ENCODE measurements around the gene GGN. TPM values are rescaled to one million over a fixed set of nuclear protein-coding genes. Genes with fewer than 3 reads are reported as not detected.
"Not testable (repeated sequence)": the region's sequence is repeated elsewhere in the genome, so short reads cannot be mapped to it uniquely, and the experiment has no call there.

The GGN gene
- total RNA-seq, 1 donor from 2014 or later: 0.59 TPM

DNA sequence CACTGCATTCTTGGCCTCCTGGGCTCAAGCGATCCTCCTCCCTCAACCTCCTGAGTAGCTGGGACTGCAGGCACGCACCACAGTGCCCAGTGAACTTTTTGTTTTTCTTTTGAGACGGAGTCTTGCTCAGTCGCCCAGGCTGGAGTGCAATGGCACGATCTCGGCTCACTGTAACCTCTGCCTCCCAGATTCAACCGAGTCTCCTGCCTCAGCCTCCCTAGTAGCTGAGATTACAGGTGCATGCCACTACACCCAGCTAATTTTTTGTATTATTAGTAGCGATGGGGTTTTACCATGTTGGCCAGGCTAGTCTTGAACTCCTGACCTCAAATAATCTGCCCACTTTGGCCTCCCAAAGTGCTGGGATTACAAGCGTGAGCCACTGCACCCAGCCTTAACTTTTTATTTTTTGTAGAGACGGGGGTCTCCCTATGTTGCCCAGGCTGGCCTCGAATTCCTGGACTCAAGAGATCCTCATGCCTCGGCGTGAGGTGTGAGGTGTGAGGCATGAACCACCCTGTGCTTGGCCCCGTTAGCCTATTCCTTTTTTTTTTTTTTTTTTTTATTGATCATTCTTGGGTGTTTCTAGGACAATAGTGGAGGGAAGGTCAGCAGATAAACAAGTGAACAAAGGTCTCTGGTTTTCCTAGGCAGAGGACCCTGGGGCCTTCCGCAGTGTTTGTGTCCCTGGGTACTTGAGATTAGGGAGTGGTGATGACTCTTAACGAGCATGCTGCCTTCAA, 24.7 kb downstream of the GGN start:
- not testable (repeated sequence) for DNase-seq (ENCODE audit: low read depth)

DNA sequence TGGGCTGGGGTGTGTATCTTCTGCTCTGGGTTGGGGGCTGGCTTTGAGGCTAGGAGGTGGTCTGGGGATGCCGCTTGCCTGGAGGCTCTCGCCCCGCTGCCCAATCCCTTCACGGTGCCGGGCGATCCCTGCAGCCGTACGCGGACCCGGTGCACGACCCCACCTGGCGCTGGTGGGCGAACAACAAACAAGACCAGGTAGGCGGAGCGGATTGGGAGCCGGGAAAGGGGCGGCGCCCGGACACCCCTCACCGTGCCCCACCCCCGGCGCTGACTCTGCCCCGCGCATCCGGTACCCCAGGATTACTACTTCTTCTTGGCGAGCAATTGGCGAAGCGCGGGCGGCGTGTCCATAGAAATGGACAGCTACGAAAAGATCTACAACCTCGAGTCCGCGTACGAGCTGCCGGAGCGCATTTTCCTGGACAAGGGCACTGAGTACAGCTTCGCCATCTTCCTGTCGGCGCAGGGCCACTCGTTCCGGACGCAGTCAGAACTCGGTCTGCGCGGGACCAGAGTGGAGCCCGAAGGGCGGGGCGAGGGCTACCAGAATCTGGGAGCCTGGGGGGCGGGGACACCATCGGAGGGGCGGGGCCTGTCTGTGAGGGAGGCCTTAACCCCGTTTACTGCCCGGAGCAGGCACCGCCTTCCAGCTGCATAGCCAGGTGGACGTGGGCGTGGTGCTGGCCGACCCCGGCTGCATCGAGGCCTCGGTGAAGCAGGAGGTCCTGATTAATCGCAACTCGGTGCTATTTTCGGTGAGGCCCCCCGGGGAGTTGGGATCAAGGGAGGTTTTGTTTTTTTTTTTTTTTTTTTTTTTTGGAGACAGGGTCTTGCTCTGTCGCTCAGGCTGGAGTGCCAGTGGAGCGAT, 25.5 kb downstream of the GGN start:
- DNase-seq (ENCODE audit: low read depth): peak; percentile 55

DNA sequence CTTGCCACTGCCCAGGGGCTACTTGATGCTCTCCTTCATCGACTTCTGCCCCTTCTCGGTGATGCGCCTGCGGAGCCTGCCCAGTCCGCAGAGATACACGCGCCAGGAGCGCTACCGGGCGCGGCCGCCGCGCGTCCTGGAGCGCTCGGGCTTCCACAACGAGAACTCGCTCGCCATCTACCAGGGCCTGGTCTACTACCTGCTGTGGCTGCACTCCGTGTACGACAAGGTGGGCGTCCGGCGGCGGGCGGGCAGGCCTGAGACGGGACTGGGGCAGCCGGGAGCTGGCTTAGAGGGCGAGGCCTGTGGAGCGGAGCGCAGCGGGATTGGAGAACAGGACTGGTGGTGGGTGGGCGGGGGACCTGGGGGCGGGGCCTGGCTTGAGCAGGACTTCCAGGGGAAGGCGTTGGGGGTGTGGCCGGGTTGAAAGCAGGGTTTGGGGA, 26.2 kb downstream of the GGN start:
- DNase-seq (ENCODE audit: low read depth): peak; percentile 65

DNA sequence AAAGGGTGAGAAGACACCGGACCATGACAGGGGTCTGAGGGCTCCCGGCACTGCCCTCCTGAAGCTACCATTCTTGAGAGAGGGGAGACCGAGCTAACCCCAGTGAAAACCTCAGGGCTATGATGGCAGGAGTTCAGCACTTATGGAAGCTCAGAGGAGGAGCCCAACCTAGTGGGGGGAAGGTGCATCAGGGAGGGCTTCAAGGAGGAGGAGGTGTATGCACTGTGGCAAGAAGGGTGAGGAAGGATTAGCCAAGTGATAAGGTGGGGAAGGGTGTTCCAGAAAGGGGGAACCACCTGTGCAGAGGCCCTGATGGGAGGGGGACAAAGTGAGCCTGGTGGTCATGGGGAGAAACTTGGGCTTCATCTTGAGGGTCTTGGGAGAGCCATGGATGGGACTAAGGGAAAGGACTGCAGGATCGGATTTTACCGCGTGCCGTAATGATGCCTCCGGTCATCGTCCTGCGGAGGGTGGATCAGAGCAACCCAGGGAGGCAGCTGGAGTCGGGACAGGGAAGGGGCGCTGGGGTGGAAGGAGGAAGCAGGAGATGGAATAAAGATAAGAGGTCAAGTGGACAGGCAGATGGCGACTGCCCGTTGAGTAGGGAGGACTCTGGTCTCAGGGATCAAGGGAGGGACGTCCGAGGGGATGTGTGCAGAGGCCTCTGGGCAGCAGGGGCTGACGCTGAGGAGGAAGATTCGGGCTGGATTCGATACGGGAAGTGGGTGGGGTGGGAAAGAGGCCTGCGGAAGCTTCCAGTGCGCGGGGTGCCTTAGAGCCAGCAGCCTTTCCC, 26.8 kb downstream of the GGN start:
- no peak for DNase-seq (ENCODE audit: low read depth)

DNA sequence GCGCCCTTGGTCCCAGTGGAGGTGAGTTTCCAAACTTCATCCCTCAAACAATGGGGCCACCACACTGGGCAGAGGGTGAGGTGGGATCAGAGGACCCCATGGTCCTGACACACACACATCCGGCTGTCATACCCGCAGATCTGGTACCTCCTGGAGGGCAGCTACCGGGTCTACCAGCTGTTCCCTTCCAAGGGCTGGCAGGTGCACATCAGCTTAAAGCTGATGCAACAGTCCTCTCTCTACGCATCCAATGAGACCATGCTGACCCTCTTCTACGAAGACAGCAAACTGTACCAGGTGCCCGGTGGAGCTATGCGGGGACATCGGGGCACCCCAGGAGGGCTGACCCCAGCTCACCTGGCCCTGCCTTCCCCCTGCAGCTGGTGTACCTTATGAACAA, 27.5 kb downstream of the GGN start:
- DNase-seq (ENCODE audit: low read depth): no peak

DNA sequence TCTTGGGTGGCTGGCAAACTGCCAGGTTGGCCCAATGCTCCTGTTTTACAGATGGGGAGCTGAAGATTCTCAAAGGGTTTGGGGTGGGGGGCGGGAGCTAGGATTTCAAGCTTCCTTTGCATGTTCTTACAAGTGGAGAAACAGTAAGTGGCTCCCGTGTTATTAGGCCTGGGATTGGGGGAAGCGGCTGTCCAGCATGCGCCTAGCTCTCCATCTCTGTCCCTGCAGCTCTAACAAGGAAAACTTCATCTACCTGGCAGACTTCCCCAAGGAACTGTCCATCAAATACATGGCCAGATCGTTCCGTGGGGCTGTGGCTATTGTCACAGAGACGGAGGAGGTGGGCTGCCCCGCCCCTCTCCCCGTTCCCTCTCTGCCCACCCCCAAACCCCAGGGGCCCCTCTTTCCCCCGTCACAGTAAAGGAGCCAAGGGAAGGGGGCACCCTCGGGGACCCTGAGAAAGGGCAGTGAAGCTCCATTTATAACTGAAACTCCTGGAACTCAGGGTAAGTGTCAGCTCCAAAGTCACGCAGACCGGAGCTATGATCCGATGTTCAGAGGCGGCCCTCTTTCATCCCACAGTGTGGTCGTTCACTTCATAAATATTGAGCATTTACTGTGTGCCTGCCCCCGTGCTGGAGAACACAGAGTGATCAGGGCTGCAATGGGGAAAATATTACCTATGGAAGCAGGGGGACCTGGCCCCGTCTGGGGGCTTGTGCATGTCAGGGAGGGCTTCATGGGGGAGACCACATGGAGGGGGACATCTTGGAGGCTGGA, 28.4 kb downstream of the GGN start:
- DNase-seq (ENCODE audit: low read depth): no peak

DNA sequence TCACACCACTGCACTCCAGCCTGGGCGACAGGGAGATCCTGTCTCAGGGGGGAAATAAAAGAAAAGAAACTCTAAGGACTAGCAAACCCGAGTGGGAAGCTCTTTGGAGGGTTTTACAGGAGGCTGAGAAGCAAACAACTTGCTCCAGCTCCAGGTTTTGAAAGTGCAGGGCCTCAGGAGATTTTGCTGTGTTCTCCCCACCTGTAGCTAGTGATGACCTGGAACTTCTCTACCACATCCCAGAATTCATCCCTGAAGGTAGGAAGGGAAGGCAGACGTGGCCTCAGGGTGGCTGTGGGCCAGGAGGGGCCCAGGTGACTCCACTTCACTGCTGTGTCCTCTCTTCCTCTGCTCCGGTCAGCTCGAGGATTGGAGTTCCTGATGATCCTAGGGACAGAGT, 29.8 kb downstream of the GGN start:
- no peak for DNase-seq (ENCODE audit: low read depth)

DNA sequence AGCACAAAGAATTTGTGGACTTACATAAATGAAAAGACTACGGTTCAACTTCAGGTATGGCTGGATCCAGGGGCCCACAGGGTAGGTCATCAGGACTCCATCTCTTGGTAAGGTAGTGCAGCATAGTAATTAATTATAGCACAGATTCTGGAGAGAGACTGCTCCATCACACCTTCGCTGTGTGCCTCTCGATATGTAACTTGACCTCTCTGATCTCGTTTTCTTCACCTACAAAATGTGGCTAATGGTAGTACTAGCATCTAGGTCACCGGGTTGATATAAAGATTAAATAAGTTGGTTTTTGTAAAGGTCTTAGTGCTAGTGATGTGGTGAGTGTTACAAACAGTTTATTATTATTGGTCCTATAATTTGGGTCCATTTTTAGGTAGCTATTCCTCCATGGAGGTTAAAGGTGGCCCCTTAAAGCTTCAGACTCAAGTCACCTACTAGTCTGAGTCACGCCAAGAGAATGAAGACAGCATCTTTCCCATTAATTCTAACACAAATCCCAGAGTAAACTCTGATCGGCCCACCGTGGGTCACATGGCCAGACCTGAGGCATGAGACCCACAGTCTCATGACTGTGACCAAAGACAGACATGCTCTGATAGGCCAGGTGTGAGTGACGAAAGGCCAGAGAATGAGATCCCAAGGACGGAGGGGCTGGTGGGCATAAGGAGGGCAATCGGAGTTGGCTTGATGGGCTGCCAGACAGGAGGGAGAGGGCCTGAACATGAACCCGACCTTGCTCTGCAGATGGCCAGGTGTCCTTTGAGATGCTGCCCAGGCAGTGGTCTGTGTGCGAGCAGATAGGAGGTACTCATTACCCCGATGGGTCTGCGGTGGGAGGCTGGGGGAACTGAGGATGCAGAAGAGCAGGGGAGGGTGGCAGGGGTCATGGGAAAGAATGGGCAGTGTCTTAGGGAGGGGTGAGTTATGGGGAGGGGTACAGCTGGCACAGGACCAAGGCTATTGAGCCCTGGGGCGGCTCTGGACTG, 31.8 kb downstream of the GGN start:
- no peak for DNase-seq (ENCODE audit: low read depth)

DNA sequence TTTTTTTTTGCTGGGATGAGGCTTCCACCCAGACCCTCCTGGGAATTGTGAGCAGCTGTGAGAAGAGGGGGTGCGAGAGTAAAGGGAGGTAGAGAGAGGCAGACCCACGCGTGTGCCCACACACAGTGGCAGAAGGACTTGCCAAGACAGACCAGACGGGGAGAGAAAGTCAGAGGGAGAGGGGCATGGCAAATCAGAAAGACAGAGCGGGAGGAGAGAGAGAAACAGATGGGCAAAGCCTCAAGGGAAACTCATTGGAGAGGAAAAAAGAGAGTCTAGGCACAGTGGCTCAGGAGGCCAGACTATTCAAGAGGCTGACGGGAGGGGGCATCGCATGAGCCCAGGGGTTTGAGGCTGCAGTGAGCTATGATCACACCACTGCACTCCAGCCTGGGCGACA, 35.2 kb downstream of the GGN start:
- DNase-seq (ENCODE audit: low read depth): peak; percentile 32

DNA sequence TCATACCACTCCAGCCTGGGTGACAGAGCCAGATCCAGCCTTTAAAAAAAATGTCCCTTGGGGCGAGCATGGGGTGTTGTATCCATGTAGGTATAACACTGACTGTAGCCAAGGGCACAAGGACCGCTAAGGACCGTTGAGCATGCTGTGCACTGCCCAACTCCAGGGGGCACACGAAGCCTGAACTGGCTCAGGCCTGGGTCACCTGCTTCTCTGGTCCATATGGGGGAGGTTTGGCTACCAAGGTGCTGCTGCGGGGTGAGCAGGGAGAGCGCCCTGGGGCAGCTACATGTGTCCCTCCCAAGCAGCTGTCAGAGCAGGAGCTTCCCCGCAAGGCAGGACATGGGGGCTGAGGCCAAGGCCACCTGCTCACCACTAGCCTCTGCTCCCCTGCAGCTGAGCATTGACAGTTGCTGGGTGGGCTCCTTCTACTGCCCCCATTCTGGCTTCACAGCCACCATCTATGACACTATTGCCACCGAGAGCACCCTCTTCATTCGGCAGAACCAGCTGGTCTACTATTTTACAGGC, 35.9 kb downstream of the GGN start:
- DNase-seq (ENCODE audit: low read depth): peak; percentile 64

DNA sequence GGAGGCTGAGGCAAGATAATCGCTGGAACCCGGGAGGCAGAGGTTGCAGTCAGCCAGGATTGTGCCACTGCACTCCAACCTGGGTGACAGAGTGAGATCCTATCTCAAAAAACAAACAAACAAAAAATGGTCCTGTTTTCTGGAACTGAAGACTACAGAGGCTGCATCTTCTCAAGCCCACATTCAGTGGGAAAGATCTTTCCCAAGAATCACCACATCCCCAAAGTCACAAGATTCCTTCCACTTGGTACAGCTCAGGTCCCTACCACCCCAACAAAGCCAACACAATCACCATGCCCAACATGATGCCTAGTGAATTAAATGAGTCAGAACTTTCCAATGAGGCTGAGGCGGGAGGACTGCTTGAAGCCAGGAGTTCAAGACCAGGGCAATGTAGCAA, 37.0 kb downstream of the GGN start:
- no peak for DNase-seq (ENCODE audit: low read depth)

DNA sequence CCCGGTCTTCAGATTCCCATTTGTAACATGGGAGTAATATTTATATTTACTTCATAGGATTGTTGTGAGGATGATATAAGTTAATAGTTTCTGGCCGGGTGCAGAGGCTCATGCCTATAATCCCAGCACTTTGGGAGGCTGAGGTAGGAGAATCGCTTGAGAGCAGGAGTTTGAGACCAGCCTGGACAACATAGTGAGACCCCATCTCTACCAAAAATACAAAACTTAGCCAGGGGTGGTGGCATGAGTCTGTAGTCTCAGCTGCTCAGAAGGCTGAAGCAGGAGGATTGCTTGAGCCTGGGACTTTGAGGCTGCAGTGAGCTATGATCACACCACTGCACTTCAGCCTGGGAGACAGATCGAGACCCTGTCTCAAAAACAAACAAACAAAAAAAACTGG, 41.0 kb downstream of the GGN start:
- no peak for DNase-seq (ENCODE audit: low read depth)

DNA sequence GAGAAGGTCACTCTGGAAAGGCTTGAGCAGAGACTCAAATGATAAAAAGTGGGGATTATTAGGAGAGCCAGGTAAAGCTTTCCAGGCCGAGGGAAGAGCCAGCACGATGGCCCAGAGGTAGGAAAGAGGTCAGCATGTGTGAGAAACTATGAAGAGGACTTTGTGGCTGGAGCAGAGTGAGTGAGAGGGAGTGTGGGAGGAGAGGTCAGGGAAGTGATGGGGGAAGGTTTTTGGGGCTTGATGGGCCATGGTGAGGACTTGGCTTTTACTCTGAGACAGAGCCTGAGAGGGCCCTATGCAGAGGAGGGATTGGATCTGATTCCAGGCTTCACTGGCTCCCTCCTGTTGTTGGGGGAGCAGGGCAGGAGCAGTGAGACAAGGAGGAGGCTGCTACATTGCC, 46.9 kb downstream of the GGN start:
- no peak for DNase-seq (ENCODE audit: low read depth)

DNA sequence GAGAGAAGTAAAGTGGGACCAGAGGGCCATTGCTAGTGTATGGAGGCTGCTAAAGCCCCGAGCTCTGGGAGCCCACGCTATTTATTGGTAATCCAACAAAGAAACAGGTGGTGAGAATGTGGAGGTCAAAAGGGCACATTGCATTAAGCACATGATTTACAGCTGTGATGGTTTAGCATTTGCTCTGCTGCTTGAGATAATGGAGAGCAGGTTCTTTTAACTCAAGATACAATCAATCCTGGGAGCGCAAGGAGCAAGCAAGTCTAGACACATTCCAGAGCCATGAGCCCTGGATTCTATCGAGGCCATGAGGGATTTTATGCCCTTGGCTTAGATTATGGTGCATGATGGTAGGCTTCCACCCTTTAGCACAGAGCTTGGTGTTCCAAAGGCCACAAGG, 48.8 kb downstream of the GGN start:
- peak; percentile 19 for DNase-seq (ENCODE audit: low read depth)

DNA sequence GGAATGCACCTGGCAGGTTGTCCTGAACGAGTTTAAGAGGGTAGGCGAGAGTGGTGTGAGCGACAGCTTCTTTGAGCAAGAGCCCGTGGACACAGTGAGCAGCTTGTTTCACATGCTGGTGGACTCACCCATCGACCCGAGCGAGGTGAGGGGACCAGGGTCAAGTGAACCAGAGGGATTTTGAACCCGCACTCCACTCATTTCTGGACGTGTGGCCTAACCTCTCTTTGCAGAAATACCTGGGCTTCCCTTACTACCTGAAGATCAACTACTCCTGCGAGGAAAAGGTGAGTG, 50.5 kb downstream of the GGN start:
- DNase-seq (ENCODE audit: low read depth): no peak

DNA sequence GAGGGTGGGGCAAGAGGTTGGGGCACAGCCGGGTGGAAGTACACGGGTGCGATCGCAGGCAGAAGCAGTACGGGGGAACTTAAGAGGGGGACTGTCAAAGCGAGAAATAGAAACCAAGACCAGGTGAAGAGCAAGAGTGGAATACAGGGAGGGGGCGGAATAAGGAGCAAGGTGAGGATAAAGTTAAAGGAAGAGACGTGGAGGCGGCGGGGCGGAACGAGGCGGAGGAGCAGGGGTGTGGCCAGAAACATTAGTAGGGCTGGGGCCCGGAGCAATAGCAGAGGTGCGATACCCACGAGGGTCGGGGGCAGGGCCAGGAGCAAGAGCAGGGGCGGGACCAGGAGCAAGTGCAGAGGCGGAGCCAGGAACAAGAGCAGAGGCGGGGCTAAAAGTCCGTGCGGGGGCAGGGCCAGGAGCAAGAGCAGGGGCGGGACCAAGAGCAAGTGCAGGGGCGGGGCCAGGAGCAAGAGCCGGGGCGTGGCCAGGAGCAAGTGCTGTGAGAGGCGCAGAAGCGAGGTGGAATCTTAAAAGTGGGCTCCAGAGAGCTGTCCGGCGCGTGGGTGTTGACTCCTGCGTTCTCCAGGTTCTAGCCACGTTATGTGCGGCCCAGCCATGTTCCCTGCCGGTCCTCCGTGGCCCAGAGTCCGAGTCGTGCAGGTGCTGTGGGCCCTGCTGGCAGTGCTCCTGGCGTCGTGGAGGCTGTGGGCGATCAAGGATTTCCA, 51.0 kb downstream of the GGN start:
- peak; percentile 90 for DNase-seq (ENCODE audit: low read depth)

DNA sequence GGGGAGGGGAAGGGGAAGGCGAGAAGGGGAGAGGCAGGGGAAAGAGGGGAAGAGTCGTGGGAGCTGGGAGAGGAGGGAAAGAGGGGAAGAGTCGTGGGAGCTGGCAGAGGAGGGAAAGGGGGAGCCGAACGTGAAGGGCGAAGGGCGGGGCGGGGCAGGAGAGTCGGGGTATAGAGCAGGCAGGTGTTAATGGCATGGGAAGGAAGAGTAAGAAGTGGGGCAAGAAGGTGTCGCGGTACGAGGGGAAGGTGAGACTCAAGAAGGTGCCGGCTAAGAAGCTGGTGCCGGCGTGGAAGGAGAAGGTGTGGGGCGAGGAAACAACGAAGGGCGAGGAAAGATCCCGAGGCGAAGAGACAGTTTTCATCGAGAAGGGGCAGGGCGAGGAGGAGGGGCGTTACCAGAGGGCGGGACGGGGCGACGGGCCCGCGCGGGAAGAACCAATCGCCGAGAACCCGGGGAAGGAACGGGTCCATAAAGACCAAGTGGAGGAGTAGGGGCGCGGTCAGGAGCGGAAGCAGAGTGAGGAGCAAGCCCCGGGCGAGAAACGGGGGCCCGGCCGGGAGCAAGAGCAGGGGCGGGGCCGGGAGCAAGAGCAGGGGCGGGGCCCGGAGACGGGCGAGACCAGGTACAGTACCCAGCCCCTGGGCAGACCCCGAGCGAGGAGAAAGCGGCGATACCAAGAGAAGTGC, 51.7 kb downstream of the GGN start:
- peak; percentile 96 for DNase-seq (ENCODE audit: low read depth)
